ENCODE measurements around the gene GDPGP1.

GRCh38 chr15:90217671-90218394, 16.2 kb upstream of the GDPGP1 start:
- TF ChIP-seq, protein P1, sequence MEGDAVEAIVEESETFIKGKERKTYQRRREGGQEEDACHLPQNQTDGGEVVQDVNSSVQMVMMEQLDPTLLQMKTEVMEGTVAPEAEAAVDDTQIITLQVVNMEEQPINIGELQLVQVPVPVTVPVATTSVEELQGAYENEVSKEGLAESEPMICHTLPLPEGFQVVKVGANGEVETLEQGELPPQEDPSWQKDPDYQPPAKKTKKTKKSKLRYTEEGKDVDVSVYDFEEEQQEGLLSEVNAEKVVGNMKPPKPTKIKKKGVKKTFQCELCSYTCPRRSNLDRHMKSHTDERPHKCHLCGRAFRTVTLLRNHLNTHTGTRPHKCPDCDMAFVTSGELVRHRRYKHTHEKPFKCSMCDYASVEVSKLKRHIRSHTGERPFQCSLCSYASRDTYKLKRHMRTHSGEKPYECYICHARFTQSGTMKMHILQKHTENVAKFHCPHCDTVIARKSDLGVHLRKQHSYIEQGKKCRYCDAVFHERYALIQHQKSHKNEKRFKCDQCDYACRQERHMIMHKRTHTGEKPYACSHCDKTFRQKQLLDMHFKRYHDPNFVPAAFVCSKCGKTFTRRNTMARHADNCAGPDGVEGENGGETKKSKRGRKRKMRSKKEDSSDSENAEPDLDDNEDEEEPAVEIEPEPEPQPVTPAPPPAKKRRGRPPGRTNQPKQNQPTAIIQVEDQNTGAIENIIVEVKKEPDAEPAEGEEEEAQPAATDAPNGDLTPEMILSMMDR (IDR thresholded peaks at IDR 0.05) = no peak
- TF ChIP-seq POLR2A (IDR thresholded peaks at IDR 0.05) = no peak
